Kidney (tissue), 14 donors: ENCODE data around the gene ISM1. TPM values are rescaled to one million over a fixed set of nuclear protein-coding genes. Genes with fewer than 3 reads are reported as not detected.

Experiments
- DNase-seq, 5 donors: peaks; one replicate each; pipeline ENCODE4 v3.0.0-alpha.2; 2013 to 2020
- FAIRE-seq: peaks from 2 replicates; lab custom pipeline; 2012; peaks lifted over from hg19 to GRCh38; lab: Jason Lieb, UNC
- H3K27ac ChIP-seq, 2 donors: one replicate each; pipeline ENCODE4 v1.7.0; 2013; ENCODE audit warnings: low read depth in 2 of 2, low read length in 2 of 2, inconsistent platforms in 1 of 2
- H3K27me3 ChIP-seq: one replicate; pipeline ENCODE4 v1.7.1; 2013; ENCODE audit warnings: low read length, inconsistent platforms; ENCODE audit not compliant: control insufficient read depth, insufficient read depth
- H3K36me3 ChIP-seq, 3 donors: one replicate each; pipeline versions ENCODE4 v1.7.0 to v1.7.1; 2013; ENCODE audit warnings: low read length in 3 of 3, control low read depth in 1 of 3, inconsistent platforms in 1 of 3; ENCODE audit not compliant: insufficient read depth in 3 of 3, control insufficient read depth in 2 of 3
- H3K4me1 ChIP-seq, 3 donors: one replicate each; pipeline versions ENCODE4 v1.7.0 to v1.7.1; 2013; ENCODE audit warnings: low read length in 3 of 3, inconsistent platforms in 1 of 3, low read depth in 1 of 3; ENCODE audit not compliant: control insufficient read depth in 2 of 3, insufficient read depth in 2 of 3
- H3K4me3 ChIP-seq, 3 donors: one replicate each; pipeline versions ENCODE4 v1.7.0 to v1.8.1; 2013; ENCODE audit warnings: low read length in 3 of 3, control low read depth in 1 of 3, inconsistent platforms in 1 of 3
- H3K9ac ChIP-seq, 3 donors: one replicate each; pipeline versions ENCODE4 v1.7.0 to v1.7.1; 2013; ENCODE audit warnings: low read length in 3 of 3, control low read depth in 1 of 3, inconsistent platforms in 1 of 3
- H3K9me3 ChIP-seq, 3 donors: one replicate each; pipeline versions ENCODE4 v1.7.0 to v1.7.1; 2013; ENCODE audit warnings: low read length in 3 of 3, control low read depth in 1 of 3, inconsistent platforms in 1 of 3; ENCODE audit not compliant: control insufficient read depth in 2 of 3, insufficient read depth in 1 of 3
- intact Hi-C: fragments of 100-400 bp; cut with DNase I; formaldehyde crosslinking; loops from one replicate; pipeline ENCODE4 v1.11.1; 2022
- polyA plus RNA-seq: library from polyadenylated mRNA; stranded (reverse); fragments of 350-450 nt; fragmentation: Illumina TruSeq; extraction: RNeasy Lipid Tissue Mini Kit (QIAGEN cat#74804); gene quantifications from one replicate; pipeline ENCODE4 v1.2.3, GENCODE V29; 2014; ENCODE audit warnings: low read depth, low replicate concordance; ENCODE audit not compliant: insufficient read depth
- total RNA-seq: library from RNA; stranded (reverse); fragmentation: NEBNext Ultra II Directional; extraction: Animal tissue kit (Norgen Biotek cat#: 25700); gene quantifications from one replicate; pipeline ENCODE4 v1.2.1, GENCODE V29; 2021
- TF ChIP-seq, protein P1 (sequence below): IDR thresholded peaks from 3 replicates; pipeline ENCODE4 v1.5.1; 2012; ENCODE audit warnings: mild to moderate bottlenecking, moderate library complexity, borderline replicate concordance; ENCODE audit not compliant: insufficient read depth; ENCODE audit errors: extremely low read depth
- donor health status: control.
- donor health status: control.
- donor health status: control.
- donor health status: control.
- donor health status: control.
- donor health status: DM: yes; HTN: yes; CAD: no.
- donor health status: Normal renal cell carcinoma (clear cell type).

ISM1 gene
- total and polyA plus RNA-seq, 2 donors from 2014 or later = 2.0 to 2.6 TPM

- H3K4me1 ChIP-seq = no peaks in the 10 kb centered on the region
- no peak overlapping the region for H3K9ac ChIP-seq
- H3K9me3 ChIP-seq = no peaks in the 10 kb centered on the region
- no peaks in the 10 kb centered on the region for H3K36me3 ChIP-seq
- no peak for FAIRE-seq
- TF ChIP-seq, protein P1, sequence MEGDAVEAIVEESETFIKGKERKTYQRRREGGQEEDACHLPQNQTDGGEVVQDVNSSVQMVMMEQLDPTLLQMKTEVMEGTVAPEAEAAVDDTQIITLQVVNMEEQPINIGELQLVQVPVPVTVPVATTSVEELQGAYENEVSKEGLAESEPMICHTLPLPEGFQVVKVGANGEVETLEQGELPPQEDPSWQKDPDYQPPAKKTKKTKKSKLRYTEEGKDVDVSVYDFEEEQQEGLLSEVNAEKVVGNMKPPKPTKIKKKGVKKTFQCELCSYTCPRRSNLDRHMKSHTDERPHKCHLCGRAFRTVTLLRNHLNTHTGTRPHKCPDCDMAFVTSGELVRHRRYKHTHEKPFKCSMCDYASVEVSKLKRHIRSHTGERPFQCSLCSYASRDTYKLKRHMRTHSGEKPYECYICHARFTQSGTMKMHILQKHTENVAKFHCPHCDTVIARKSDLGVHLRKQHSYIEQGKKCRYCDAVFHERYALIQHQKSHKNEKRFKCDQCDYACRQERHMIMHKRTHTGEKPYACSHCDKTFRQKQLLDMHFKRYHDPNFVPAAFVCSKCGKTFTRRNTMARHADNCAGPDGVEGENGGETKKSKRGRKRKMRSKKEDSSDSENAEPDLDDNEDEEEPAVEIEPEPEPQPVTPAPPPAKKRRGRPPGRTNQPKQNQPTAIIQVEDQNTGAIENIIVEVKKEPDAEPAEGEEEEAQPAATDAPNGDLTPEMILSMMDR = no peak
- no peak for DNase-seq
- intact Hi-C loops = no loop called here
- no peak overlapping the region for H3K4me3 ChIP-seq
- H3K27ac ChIP-seq = no peak overlapping the region
- H3K27me3 ChIP-seq = no peaks in the 10 kb centered on the region
Measured at GRCh38 chr20:13349235-13349604, 128.1 kb downstream of the ISM1 start.

Other genes with a start within 250 kb of the ISM1 start
- gene SPTLC3, start 212.3 kb upstream of the ISM1 start, total RNA-seq = 65.9 TPM
- gene SPTLC3, start 212.3 kb upstream of the ISM1 start, polyA plus RNA-seq = 7.1 TPM